Testis (tissue), 3 donors: ENCODE results near the gene R3HDM4. TPM values are rescaled to one million over a fixed set of nuclear protein-coding genes. Genes with fewer than 3 reads are reported as not detected.
"Not testable (repeated sequence)": the region's sequence is repeated elsewhere in the genome, so short reads cannot be mapped to it uniquely, and the experiment has no call there.

Source experiments
- DNase-seq: peaks from one replicate; pipeline ENCODE4 v3.0.0-alpha.2; 2019
- H3K27ac ChIP-seq, 2 donors: fragments of 200-600 bp; sonication (generic); one replicate each; pipeline ENCODE4 v1.5.1; 2019
- H3K27me3 ChIP-seq: fragments of 200-600 bp; sonication (generic); one replicate; pipeline ENCODE4 v1.5.1; 2019
- H3K36me3 ChIP-seq: fragments of 200-600 bp; sonication (generic); one replicate; pipeline ENCODE4 v1.5.1; 2017; ENCODE audit warnings: low read depth; ENCODE audit errors: missing control alignments
- H3K4me1 ChIP-seq: fragments of 200-600 bp; sonication (generic); one replicate; pipeline ENCODE4 v1.5.1; 2019
- H3K4me3 ChIP-seq, 2 donors: fragments of 200-600 bp; sonication (generic); one replicate each; pipeline ENCODE4 v1.5.1; 2017 to 2019
- H3K9me3 ChIP-seq: fragments of 200-600 bp; sonication (generic); one replicate; pipeline ENCODE4 v1.5.1; 2017
- POLR2A ChIP-seq: fragments of 450-650 bp; IDR thresholded peaks from one replicate; pipeline ENCODE4 v1.6.1; 2017; ENCODE audit warnings: antibody characterized with exemption, mild to moderate bottlenecking, moderate library complexity
- WGBS, 2 donors: methylation state at CpG; one replicate each; pipeline ENCODE4 v1.1.5; 2018; 5-methylcytosine and 5-hydroxymethylcytosine counted together
- intact Hi-C: fragments of 100-400 bp; cut with DNase I; formaldehyde crosslinking; loops from one replicate; pipeline ENCODE4 v1.15.1; 2023; ENCODE audit warnings: low total_unique reads
- polyA plus RNA-seq: library from polyadenylated mRNA; stranded (reverse); fragments of 350-450 nt; fragmentation: Illumina TruSeq; extraction: RNeasy Lipid Tissue Mini Kit (QIAGEN cat#74804); gene quantifications from one replicate; pipeline ENCODE4 v1.2.3, GENCODE V29; 2014; ENCODE audit warnings: low read depth, low replicate concordance; ENCODE audit not compliant: insufficient read depth
- total RNA-seq, 2 donors: library from RNA; depleted of rRNA; stranded (reverse); fragments of >200 nt; gene quantifications; one replicate each; pipeline ENCODE4 v1.2.3, GENCODE V29; 2016
- TF ChIP-seq, protein P1 (sequence below), 3 experiments: fragments of 450-650 bp in 2 of 3; fragments of 200-600 bp in 1 of 3; sonication (generic) in 1 of 3; IDR thresholded peaks; one replicate each; pipeline ENCODE4 v1.5.1; 2016 to 2019; ENCODE audit warnings: antibody characterized with exemption in 3 of 3, mild to moderate bottlenecking in 2 of 3, moderate library complexity in 1 of 3

R3HDM4 gene
- total and polyA plus RNA-seq, 3 donors from 2014 or later: 19.2 to 30.1 (median 24.6) TPM

GRCh38 chr19:958967-959855, 46.2 kb upstream of the R3HDM4 start:
- no peak overlapping the region for H3K27ac ChIP-seq
- TF ChIP-seq POLR2A: no peak
- TF ChIP-seq, protein P1, sequence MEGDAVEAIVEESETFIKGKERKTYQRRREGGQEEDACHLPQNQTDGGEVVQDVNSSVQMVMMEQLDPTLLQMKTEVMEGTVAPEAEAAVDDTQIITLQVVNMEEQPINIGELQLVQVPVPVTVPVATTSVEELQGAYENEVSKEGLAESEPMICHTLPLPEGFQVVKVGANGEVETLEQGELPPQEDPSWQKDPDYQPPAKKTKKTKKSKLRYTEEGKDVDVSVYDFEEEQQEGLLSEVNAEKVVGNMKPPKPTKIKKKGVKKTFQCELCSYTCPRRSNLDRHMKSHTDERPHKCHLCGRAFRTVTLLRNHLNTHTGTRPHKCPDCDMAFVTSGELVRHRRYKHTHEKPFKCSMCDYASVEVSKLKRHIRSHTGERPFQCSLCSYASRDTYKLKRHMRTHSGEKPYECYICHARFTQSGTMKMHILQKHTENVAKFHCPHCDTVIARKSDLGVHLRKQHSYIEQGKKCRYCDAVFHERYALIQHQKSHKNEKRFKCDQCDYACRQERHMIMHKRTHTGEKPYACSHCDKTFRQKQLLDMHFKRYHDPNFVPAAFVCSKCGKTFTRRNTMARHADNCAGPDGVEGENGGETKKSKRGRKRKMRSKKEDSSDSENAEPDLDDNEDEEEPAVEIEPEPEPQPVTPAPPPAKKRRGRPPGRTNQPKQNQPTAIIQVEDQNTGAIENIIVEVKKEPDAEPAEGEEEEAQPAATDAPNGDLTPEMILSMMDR (IDR thresholded peaks at IDR 0.05): no peak
- no peak for DNase-seq
- intact Hi-C loops: no loop called here
- no peak overlapping the region for H3K4me3 ChIP-seq
- no peaks in the 10 kb centered on the region for H3K36me3 ChIP-seq
- no peaks in the 10 kb centered on the region for H3K4me1 ChIP-seq
- H3K9me3 ChIP-seq: no peaks in the 10 kb centered on the region
- no peaks in the 10 kb centered on the region for H3K27me3 ChIP-seq
- WGBS, 2 donors: 84 to 91% methylated on average over 34 to 36 of the region's 36 CpGs

DNA sequence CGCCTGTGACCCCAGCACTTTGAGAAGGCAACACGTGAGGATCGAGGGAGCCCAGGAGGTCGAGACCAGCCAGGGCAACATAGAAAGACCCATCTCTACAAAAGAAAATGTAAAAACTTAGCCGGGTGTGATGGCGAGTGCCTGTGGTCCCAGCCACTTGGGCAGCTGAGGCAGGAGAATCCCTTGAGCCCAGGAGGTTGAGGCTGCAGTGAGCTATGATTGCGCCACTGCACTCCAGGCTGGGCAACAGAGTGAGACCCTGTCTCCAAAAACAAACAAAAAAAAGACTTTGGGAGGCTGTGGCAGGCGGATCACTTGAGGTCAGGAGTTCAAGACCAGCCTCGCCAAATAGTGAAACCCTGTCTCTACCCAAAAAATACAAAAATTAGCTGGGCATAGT, 44.6 kb upstream of the R3HDM4 start:
- H3K4me1 ChIP-seq, H3K36me3 ChIP-seq, DNase-seq, H3K27ac ChIP-seq, intact Hi-C loops, H3K27me3 ChIP-seq, H3K4me3 ChIP-seq, H3K9me3 ChIP-seq: not testable (repeated sequence)
- WGBS, 2 donors: 89 to 90% methylated on average over 9 of the region's 9 CpGs

GRCh38 chr19:956766-957440, 43.9 kb upstream of the R3HDM4 start:
- Histone ChIP-seq H3K27ac (no peak overlapping the region), H3K4me3 (no peak overlapping the region), H3K36me3 (no peaks in the 10 kb centered on the region), H3K27me3 (no peaks in the 10 kb centered on the region), H3K9me3 (no peaks in the 10 kb centered on the region), H3K4me1 (no peaks in the 10 kb centered on the region)
- intact Hi-C loops: no loop called here
- no peak for DNase-seq
- 82% methylated on average over 24 to 27 of the region's 27 CpGs for WGBS, 2 donors
- no peak for TF ChIP-seq POLR2A
- TF ChIP-seq, protein P1 (IDR thresholded peaks at IDR 0.05): no peak

- intact Hi-C loops: no loop called here
- DNase-seq: no peak
- no peak overlapping the region for H3K4me3 ChIP-seq
Observed at GRCh38 chr19:955803-956765, 43.1 kb upstream of the R3HDM4 start.

More at GRCh38 chr19:955803-956765, 43.1 kb upstream of the R3HDM4 start:
- no peaks in the 10 kb centered on the region for H3K36me3 ChIP-seq
- 89% methylated on average over 34 to 55 of the region's 55 CpGs for WGBS, 2 donors
- no peak overlapping the region for H3K27ac ChIP-seq
- H3K9me3 ChIP-seq: no peaks in the 10 kb centered on the region
- no peaks in the 10 kb centered on the region for H3K4me1 ChIP-seq
- TF ChIP-seq, protein P1 (IDR thresholded peaks at IDR 0.05): no peak
- no peak for TF ChIP-seq POLR2A
- H3K27me3 ChIP-seq: no peaks in the 10 kb centered on the region
